G401.6 (cell line): ENCODE results near the gene NOP9.

Source experiments
- FAIRE-seq: peaks from 2 replicates; lab custom pipeline; 2012; peaks lifted over from hg19 to GRCh38; lab: Jason Lieb, UNC

Gene NOP9

DNA sequence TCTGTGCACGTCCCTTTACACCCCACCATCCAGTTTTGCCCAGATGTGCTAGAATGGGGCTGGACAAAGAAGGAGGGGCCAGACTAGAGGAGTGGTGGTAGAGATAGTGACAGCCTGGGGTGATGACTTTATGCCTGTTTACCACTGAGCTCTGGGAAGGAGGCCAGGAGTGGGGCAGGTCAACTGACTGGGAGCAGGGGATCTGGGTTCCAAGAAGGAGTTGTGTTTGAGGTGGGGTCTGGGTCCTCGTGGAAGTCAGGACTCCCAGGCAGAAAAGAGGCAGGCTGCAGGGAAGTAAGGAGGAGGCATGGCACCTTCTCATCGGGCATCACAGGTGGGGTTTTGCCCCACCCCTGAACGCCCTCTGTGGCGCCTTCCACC lies 10.6 kb downstream of the NOP9 start:
- FAIRE-seq, result no peak

DNA sequence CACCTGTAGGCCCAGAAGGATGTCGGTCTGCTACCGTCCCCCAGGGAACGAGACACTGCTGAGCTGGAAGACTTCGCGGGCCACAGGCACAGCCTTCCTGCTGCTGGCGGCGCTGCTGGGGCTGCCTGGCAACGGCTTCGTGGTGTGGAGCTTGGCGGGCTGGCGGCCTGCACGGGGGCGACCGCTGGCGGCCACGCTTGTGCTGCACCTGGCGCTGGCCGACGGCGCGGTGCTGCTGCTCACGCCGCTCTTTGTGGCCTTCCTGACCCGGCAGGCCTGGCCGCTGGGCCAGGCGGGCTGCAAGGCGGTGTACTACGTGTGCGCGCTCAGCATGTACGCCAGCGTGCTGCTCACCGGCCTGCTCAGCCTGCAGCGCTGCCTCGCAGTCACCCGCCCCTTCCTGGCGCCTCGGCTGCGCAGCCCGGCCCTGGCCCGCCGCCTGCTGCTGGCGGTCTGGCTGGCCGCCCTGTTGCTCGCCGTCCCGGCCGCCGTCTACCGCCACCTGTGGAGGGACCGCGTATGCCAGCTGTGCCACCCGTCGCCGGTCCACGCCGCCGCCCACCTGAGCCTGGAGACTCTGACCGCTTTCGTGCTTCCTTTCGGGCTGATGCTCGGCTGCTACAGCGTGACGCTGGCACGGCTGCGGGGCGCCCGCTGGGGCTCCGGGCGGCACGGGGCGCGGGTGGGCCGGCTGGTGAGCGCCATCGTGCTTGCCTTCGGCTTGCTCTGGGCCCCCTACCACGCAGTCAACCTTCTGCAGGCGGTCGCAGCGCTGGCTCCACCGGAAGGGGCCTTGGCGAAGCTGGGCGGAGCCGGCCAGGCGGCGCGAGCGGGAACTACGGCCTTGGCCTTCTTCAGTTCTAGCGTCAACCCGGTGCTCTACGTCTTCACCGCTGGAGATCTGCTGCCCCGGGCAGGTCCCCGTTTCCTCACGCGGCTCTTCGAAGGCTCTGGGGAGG lies 11.3 kb downstream of the NOP9 start, which contains the start of gene LTB4R:
Gene LTB4R, plus strand, starts transcription at position 857 of the 959 bp plus-strand sequence. CDS start 4,150 bp downstream, outside the sequence.
- no peak for FAIRE-seq

DNA sequence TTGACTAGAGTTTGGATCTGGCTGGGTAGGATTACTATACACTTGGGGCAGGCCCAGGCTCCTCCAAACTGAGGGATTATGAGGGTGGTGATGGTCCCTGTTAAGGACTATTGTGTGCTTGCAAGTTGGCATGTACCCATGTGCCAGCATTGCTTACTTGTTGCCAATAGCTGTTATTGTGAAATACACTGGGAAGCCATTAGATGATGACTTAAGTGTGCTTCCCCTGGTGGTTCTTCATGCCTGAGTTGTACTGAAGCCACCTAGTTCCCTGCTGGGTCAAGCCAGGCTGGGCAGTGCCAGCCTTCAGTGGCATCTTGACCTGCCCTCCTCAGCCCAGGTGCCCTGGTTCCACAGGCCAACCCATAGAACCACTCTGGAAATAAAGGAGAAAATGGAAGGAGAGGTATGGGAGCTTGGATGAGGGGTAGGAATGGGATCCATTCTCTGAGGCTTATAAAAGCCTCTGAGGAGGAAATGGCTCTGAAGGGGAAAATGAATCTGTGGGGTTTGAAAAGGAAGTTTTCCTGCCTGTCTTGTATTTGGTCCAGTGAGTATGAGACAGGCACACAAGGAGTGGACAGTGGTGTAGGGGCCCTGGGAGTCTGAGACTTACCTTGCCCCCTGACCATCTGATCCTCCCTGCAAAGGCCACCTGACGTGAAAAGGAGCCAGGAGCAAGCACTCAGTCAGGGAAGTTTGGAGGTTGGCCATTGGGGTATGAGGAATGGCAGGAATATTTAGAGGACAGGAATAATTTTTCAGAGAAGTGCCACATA lies 12.4 kb downstream of the NOP9 start:
- no peak for FAIRE-seq

DNA sequence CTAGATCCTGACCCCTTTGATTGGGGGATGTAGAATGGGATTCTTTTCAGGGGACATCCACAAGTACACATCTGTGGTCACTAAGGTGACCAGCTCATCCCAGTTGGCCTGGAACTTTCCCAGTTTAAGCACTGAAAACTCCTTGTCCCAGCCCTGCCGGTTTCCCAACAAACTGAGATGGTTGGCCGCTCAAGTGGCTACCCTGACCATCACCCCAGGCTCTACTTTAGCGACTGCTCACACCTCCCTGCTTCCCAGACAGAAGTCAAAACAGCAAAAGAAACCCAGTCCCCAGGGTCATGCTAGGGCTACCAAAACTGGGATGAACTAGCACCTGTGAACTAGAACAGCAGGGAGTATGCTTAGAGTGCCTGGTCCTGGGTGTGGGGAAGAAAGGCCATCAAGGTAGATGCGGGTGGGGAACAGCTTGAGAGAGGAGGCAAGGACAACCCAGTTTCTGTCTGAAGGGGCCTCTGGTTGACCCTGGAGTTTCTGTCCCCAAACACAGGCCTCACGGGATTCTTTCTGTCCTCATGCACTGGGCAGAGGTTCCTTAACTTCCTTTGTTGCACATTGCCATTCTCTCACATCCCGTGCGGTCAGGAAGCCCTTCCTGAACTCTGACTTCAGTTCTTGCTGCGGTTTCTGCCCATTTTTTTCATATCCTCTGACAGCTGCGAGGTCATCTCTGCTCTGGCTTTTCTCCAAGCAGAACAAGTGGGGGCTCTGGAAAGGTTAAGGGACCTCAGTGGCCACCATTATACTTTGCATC lies 13.3 kb downstream of the NOP9 start:
- FAIRE-seq, result no peak

DNA sequence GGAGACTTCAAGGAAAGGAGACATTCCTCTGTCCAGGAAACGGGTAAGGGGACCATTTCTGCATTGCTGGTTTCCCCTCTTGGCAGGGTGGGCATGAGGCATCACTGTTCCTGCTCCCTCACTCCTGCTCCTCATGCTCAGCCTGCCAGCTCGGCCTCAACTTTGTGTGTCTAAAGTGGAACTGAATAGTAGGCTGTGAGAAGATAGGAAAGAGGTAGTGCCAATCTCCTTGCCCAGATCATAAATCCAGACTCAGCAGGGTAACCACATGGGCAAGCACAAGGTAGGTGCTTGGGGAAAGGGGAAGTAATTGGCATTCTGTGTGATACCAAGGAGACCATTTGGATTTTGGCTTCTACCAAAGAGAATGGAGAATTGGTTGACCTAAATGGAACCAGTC lies 14.3 kb downstream of the NOP9 start:
- FAIRE-seq, result no peak

DNA sequence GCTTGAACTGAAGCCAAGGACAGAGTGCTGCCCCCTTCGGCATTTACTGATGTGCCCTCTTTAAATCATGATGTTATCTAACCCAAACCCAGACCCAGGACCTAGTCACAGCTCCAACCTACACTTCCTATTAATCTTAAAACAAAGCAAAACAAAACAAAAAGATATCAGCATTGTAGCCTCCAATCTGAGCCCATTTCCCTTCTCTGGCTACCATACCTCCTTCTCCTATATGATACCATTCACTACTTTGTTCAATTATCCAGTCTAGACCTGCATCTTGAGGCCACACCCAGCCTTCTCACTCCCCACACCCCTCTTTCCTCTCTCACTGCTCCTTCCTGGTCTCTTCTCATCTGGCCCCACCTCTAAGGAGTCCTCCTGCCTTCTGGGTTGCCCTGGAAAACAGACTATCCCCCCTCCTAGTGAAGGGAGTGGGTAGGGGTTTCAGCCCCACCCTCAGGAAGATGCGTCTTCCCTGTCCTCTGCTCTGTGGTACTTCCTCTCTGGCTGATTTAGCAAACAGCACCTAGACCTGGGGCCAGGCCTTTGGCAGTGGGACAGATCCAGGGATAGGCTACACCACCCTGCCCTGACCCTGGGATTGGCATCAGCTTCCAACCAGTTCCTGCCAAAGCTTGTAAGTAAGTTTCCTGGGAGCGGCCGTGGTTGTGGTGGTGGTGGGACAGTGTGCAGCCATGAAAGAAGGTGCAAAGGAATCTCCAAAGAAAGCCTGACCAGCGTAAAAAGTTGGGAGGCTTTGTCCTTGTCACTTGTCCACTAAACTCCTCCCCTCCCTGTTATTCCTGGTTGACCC lies 14.9 kb downstream of the NOP9 start:
- FAIRE-seq, result no peak

DNA sequence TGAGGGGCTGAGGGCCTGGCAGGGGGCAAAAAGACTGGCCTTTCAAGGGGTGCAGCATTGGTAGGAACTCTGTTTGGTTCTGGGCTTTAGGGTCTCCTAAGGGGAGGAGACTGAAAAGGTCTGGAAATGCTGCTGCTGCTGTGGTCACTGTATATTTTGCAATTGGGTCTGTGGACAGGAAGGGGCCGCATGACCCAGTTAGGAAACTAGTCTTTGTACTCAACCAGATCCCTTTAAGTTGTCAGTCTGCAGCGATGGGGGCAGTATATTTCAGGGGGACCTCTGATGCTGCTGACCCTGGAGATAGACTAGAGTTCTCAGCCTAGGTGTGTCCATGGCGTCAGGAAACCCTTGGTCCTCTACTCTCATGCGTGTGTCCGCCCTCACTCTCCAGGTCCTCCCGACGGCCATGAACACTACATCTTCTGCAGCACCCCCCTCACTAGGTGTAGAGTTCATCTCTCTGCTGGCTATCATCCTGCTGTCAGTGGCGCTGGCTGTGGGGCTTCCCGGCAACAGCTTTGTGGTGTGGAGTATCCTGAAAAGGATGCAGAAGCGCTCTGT lies 15.7 kb downstream of the NOP9 start:
- no peak for FAIRE-seq

DNA sequence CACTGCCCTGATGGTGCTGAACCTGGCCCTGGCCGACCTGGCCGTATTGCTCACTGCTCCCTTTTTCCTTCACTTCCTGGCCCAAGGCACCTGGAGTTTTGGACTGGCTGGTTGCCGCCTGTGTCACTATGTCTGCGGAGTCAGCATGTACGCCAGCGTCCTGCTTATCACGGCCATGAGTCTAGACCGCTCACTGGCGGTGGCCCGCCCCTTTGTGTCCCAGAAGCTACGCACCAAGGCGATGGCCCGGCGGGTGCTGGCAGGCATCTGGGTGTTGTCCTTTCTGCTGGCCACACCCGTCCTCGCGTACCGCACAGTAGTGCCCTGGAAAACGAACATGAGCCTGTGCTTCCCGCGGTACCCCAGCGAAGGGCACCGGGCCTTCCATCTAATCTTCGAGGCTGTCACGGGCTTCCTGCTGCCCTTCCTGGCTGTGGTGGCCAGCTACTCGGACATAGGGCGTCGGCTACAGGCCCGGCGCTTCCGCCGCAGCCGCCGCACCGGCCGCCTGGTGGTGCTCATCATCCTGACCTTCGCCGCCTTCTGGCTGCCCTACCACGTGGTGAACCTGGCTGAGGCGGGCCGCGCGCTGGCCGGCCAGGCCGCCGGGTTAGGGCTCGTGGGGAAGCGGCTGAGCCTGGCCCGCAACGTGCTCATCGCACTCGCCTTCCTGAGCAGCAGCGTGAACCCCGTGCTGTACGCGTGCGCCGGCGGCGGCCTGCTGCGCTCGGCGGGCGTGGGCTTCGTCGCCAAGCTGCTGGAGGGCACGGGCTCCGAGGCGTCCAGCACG lies 16.4 kb downstream of the NOP9 start:
- no peak for FAIRE-seq

DNA sequence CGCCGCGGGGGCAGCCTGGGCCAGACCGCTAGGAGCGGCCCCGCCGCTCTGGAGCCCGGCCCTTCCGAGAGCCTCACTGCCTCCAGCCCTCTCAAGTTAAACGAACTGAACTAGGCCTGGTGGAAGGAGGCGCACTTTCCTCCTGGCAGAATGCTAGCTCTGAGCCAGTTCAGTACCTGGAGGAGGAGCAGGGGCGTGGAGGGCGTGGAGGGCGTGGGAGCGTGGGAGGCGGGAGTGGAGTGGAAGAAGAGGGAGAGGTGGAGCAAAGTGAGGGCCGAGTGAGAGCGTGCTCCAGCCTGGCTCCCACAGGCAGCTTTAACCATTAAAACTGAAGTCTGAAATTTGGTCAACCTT lies 16.9 kb downstream of the NOP9 start:
- no peak for FAIRE-seq

DNA sequence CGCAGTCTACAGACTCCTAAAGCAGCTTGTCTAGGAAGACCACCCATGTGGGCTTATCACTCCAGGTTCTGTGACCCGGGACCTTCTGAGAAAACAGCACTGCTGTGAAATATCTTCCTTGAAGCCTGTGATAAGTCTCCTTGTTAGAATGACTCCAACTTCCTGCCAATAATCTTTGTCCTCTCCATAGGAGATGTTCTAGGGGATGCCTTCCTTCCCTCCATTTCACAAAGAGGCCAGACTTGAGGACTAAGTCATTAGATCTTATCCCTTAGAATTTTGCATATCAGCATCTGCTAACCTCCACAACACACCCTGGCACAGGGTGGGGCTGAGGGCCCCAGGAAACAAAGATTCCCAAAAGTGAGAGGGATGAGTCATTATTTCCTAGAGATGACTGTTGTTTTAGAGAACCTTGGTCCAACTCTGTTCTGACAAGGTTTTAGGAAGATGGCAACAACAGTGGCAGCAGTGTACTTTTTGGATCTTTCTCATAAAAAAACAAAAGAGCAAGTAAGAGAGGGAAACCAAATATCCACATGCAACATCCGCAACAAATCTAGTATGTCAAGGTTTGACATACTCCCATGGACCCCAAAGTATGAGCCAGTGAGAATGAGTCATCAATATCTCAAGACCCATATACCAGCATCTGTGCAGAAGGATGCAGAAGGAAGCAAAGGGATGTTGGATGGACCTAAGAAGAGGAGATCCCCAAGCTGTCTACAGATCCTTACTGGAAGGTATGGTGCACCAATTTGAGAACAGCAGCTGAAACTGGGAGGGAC lies 17.7 kb downstream of the NOP9 start:
- FAIRE-seq, result no peak

DNA sequence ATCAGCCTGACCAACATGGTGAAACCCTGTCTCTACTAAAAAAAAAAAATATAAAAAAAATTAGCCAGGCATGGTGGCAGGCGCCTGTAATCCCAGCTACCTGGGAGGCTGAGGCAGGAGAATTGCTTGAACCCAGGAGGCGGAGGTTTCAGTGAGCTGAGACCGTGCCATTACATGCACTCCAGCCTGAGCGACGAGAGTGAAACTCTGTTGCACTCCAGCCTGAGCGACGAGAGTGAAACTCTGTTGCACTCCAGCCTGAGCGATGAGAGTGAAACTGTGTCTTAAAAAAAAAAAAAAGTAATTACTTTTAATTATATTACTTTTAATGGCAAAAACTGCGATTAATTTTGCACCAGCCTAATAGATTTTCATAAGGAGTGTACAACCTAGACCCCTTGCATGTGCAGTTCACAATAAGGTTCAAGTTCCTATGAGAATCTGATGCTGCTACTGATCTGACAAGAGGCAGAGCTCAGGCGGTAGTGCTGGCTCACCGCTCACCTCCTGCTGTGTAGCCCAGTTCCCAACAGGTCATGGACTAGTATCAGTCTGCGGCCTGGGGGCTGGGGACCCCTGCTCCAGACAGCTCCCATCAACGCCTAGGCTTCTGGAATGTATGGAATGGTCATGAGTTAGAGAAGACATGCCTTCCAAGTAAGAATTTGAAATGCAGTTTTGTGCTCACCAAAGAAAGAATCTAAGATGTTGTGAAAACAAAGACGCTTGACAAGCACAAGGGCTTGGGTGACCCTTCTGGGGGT lies 21.7 kb downstream of the NOP9 start:
- no peak for FAIRE-seq

DNA sequence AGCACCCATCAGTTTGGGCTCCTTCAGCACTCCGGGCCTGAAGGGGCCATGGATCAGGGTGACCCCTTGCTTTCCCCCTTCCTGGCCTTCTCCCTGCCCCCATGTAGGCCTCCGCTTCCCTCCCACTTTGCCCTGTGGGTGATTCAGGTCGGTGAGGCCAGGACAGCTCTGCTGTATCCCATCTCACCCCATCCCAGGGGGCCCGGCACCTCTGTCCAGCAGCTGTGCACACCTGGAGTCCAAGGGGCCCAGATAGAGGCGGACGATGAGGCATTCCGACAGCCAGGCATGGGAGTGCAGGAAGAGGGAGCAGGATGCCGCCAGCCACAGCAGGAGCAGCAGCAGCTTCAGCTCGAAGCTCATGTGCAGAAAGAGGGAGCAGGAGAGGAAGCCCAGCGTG lies 23.0 kb downstream of the NOP9 start:
- FAIRE-seq, result no peak

DNA sequence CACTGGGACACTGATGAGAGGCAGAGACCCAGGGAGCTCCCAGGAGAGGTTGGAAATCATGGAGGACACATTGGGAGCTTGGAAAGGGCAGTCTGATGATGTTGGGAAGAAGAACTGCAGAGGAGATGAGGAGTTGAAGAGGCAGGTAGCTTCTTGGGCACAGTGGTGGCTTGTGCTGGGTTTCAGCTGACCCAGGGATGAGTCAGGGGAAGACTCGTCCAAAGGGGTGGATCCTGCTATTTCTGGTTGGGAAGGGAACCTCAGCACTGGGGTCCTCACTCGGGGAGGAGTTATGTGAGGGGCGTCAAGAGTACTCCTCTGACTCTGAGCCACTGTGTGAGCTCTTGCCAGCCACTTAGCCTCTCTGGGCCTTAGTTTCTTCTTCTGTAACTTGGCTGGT lies 23.7 kb downstream of the NOP9 start:
- FAIRE-seq, result no peak

DNA sequence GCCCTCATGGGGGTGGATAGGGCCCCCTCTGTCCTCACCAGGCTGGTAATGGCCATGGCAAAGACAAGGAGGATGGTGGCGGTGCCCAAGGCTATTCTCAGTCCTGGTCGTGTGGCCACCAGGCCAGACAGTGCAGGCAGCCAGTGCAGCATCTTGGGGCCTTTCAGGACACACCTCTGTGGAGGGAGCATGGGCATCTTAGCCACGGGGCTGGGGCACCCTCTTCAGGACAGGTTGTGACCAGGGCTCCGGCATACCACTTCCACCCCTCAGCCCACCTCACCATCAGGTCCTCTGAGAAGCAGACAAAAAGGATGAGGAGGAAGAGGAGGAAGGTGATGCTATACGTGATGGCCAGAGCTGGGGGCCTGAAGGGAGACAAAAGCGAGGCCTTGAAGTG lies 24.4 kb downstream of the NOP9 start:
- FAIRE-seq, result no peak

DNA sequence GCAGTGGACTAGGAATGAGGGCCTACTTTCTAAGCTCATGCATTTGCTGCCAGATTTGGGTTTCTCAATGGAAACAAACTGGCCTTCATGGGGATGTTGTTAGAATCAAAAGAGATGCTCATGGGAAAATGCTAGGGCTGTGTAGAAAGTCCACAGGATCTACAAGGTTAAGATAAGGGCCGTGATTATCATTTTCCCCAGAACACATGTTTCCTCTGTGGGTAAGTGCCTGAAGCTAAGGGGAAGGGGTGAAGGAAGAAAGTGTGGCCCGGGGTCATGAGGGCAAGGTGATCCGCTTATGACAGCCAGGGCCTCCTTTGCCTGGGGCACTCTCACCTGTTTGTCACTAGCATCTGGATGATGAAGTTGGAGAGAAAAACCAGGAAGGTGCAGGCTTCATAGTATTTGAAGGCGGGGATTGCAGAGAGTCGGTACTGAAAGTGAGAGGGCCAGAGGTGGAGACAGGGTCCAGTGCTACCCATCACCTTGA lies 25.4 kb downstream of the NOP9 start:
- FAIRE-seq, result no peak

DNA sequence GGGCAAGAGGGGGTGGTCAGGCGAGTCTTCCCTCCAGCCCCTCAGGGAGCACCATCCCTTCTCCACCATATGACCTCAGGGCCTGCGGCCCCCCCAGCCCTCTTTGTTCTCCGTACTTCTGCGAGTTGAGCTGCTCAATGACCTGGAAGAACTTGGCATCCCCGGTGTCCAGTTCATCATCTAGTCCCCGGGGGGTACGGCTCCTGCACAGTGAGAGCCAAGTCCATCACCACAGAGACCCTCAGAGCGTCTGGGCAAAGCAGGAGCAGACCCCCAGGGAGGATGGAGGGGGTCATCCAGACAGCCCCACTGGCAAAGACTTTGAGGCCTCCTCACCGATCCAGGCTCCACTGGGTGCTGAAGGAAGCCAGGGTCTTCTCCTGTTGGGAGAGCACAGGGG lies 26.3 kb downstream of the NOP9 start:
- no peak for FAIRE-seq

DNA sequence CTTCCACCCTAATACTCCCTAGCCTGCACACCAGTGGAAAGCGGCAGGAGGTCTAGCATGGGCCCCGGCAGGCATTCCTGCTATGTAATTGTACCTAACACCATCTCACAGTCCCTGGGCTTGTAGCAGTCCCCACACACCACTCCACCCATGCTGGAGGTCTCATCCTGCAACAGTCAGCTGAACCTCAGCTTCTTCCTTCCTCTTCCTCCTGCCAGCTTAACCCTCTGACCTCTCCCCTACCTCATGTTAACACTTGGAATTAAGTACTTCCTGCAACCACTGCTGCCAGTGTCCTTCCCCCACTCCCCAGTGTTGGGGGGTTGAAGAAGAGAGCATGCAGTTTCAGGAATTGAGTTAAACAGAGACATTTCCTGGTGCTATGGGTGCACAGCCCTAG lies 27.7 kb downstream of the NOP9 start:
- FAIRE-seq, result no peak

DNA sequence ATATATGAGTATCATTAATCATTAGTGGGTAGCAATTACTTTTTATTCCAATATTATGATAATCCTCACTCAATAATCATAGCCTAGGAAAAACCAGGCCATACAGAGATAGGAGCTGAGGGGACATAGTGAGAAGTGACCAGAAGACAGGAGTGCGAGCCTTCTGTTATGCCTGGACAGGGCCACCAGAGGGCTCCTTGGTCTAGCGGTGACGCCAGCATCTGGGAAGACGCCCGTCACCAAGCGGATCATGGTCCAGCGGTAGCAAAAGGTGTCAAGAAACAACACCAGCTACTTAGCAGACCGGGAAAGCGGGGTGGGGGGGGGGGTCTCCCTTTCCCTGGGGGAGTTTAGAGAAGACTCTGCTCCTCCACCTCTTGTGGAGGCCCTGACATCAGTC lies 28.3 kb downstream of the NOP9 start:
- FAIRE-seq, result peak; percentile 34
